ENCODE measurements around the gene POLK. TPM values are rescaled to one million over a fixed set of nuclear protein-coding genes. Genes with fewer than 3 reads are reported as not detected.

POLK gene
- total and polyA plus RNA-seq, 2 of the 13 experiments (the other 11 are each of a cell fraction or from before 2014, with no cell fraction given) = 8.6 to 11.7 TPM

- TF ChIP-seq ZBTB40 (IDR thresholded peaks at IDR 0.05) (no peak), ZBTB40 (CRISPR knock-in tag; IDR thresholded peaks at IDR 0.05) (no peak), SAP130 (CRISPR knock-in tag; IDR thresholded peaks at IDR 0.05; ENCODE audit: low read depth) (no peak), ZNF598 (CRISPR knock-in tag; IDR thresholded peaks at IDR 0.05; ENCODE audit: borderline replicate concordance) (no peak), FOXC1 (CRISPR knock-in tag; IDR thresholded peaks at IDR 0.05; ENCODE audit: borderline replicate concordance) (no peak), KAT2B (IDR thresholded peaks at IDR 0.05; ENCODE audit: borderline replicate concordance, low read depth, low read length) (no peak), ETS1 (CRISPR knock-in tag; IDR thresholded peaks at IDR 0.05) (no peak), NFATC3 (CRISPR knock-in tag; IDR thresholded peaks at IDR 0.05) (no peak)
Observed at GRCh38 chr5:75601567-75601966, 89.9 kb downstream of the POLK start (continued).
